HUES48 (cell line): ENCODE data around the gene KCNJ9.

Source experiments
- H3K27ac ChIP-seq: one replicate; pipeline ENCODE4 v1.7.0; 2013; ENCODE audit warnings: low read depth, low read length, inconsistent platforms
- H3K27me3 ChIP-seq: 2 replicates; pipeline ENCODE4 v1.6.1; 2013; ENCODE audit warnings: mild to moderate bottlenecking, low read length; ENCODE audit not compliant: control insufficient read depth, insufficient read depth
- H3K36me3 ChIP-seq: 2 replicates; pipeline ENCODE4 v1.6.1; 2013; ENCODE audit warnings: low read length; ENCODE audit not compliant: control insufficient read depth, insufficient read depth
- H3K4me1 ChIP-seq: 2 replicates; pipeline ENCODE4 v1.6.1; 2013; ENCODE audit warnings: mild to moderate bottlenecking, low read length; ENCODE audit not compliant: control insufficient read depth, insufficient read depth
- H3K4me3 ChIP-seq: 2 replicates; pipeline ENCODE4 v1.5.1; 2013; ENCODE audit warnings: mild to moderate bottlenecking, low read depth, low read length
- H3K9ac ChIP-seq: 2 replicates; pipeline ENCODE4 v1.6.1; 2013; ENCODE audit warnings: mild to moderate bottlenecking, low read depth, low read length, moderate library complexity
- H3K9me3 ChIP-seq: 2 replicates; pipeline ENCODE4 v1.6.1; 2013; ENCODE audit warnings: low read length; ENCODE audit not compliant: control insufficient read depth, insufficient read depth

KCNJ9 gene

GRCh38 chr1:160097911-160098851, 16.8 kb downstream of the KCNJ9 start, which contains the start of gene IGSF8:
IGSF8 (minus strand) TSS chr1:160098619; CDS start chr1:160098472, 147 bp downstream.
- Histone ChIP-seq H3K4me1 (peaks cover 49% of the 10 kb centered on the region), H3K36me3 (peaks cover 21% of the 10 kb centered on the region), H3K9me3 (no peaks in the 10 kb centered on the region), H3K27me3 (no peaks in the 10 kb centered on the region), H3K27ac (peak within 1 kb of the TSS; percentile 70), H3K4me3 (peak within 1 kb of the TSS; percentile 79), H3K9ac (peak within 1 kb of the TSS; percentile 50; the same call in 1 of the 2 replicates)

GRCh38 chr1:160098852-160099561, 17.7 kb downstream of the KCNJ9 start:
- Histone ChIP-seq H3K4me1 (peaks cover 56% of the 10 kb centered on the region), H3K36me3 (peaks cover 14% of the 10 kb centered on the region), H3K9me3 (no peaks in the 10 kb centered on the region), H3K9ac (0 out of 2 replicates have a peak overlapping the region, but pooled peaks have one; percentile 50), H3K27me3 (no peaks in the 10 kb centered on the region), H3K27ac (peak overlapping the region; percentile 70), H3K4me3 (peak overlapping the region; percentile 57)

GRCh38 chr1:160099716-160100375, 18.5 kb downstream of the KCNJ9 start:
- Histone ChIP-seq H3K4me3 (no peak overlapping the region), H3K4me1 (peaks cover 62% of the 10 kb centered on the region), H3K27ac (no peak overlapping the region), H3K9ac (no peak overlapping the region), H3K27me3 (no peaks in the 10 kb centered on the region), H3K9me3 (no peaks in the 10 kb centered on the region), H3K36me3 (peaks cover 5% of the 10 kb centered on the region)

- H3K9ac ChIP-seq, result no peak overlapping the region
- no peak overlapping the region for H3K4me3 ChIP-seq
These were observed 19.8 kb downstream of the KCNJ9 start for GRCh38 chr1:160101037-160101716.

GRCh38 chr1:160101717-160102522, 20.6 kb downstream of the KCNJ9 start:
- Histone ChIP-seq H3K27me3 (no peaks in the 10 kb centered on the region), H3K27ac (no peak overlapping the region), H3K36me3 (no peaks in the 10 kb centered on the region), H3K9me3 (no peaks in the 10 kb centered on the region), H3K9ac (no peak overlapping the region), H3K4me3 (no peak overlapping the region), H3K4me1 (peaks cover 42% of the 10 kb centered on the region)

More at GRCh38 chr1:160101037-160101716, 19.8 kb downstream of the KCNJ9 start:
- no peaks in the 10 kb centered on the region for H3K27me3 ChIP-seq
- H3K36me3 ChIP-seq, result no peaks in the 10 kb centered on the region
- H3K4me1 ChIP-seq, result peaks cover 50% of the 10 kb centered on the region
- no peak overlapping the region for H3K27ac ChIP-seq
- no peaks in the 10 kb centered on the region for H3K9me3 ChIP-seq

- no peaks in the 10 kb centered on the region for H3K9me3 ChIP-seq
- H3K27me3 ChIP-seq, result no peaks in the 10 kb centered on the region
- no peaks in the 10 kb centered on the region for H3K36me3 ChIP-seq
- H3K9ac ChIP-seq, result no peak overlapping the region
- H3K4me3 ChIP-seq, result no peak overlapping the region
- peaks cover 37% of the 10 kb centered on the region for H3K4me1 ChIP-seq
- no peak overlapping the region for H3K27ac ChIP-seq
These were observed 22.5 kb downstream of the KCNJ9 start for GRCh38 chr1:160103658-160104408.

- Histone ChIP-seq H3K9ac (no peak overlapping the region), H3K27ac (no peak overlapping the region), H3K36me3 (no peaks in the 10 kb centered on the region), H3K27me3 (no peaks in the 10 kb centered on the region), H3K4me3 (no peak overlapping the region), H3K4me1 (peaks cover 37% of the 10 kb centered on the region), H3K9me3 (no peaks in the 10 kb centered on the region)
These were observed 23.1 kb downstream of the KCNJ9 start for GRCh38 chr1:160104486-160104885.

- Histone ChIP-seq H3K9me3 (no peaks in the 10 kb centered on the region), H3K9ac (no peak overlapping the region), H3K27ac (no peak overlapping the region)
These were observed 23.8 kb downstream of the KCNJ9 start for GRCh38 chr1:160105155-160105554.

GRCh38 chr1:160107512-160107911, 26.2 kb downstream of the KCNJ9 start:
- no peak overlapping the region for H3K27ac ChIP-seq
- H3K27me3 ChIP-seq, result no peaks in the 10 kb centered on the region
- no peaks in the 10 kb centered on the region for H3K9me3 ChIP-seq

More at GRCh38 chr1:160105155-160105554, 23.8 kb downstream of the KCNJ9 start:
- H3K4me3 ChIP-seq, result no peak overlapping the region
- H3K36me3 ChIP-seq, result no peaks in the 10 kb centered on the region
- H3K4me1 ChIP-seq, result peaks cover 41% of the 10 kb centered on the region
- H3K27me3 ChIP-seq, result no peaks in the 10 kb centered on the region

More at GRCh38 chr1:160107512-160107911, 26.2 kb downstream of the KCNJ9 start:
- Histone ChIP-seq H3K9ac (no peak overlapping the region), H3K4me3 (no peak overlapping the region), H3K36me3 (no peaks in the 10 kb centered on the region), H3K4me1 (peaks cover 37% of the 10 kb centered on the region)
